ENCODE results near the gene TRPM2. TPM values are rescaled to one million over a fixed set of nuclear protein-coding genes. Genes with fewer than 3 reads are reported as not detected.
A peak's percentile ranks its signal among the peaks of the same experiment; 100 is the strongest.
"Not testable (repeated sequence)": the region's sequence is repeated elsewhere in the genome, so short reads cannot be mapped to it uniquely, and the experiment has no call there.

Gene TRPM2
- total and polyA plus RNA-seq, 12 donors = 1.5 to 28.3 (median 11.3) TPM

- DNase-seq = peak; percentile 43 to 84 (median 55)
- H3K27ac ChIP-seq; intact Hi-C loops (cut with DNase I); H3K4me3 ChIP-seq; H3K9me3 ChIP-seq (replicated peaks in 1 of 3); H3K36me3 ChIP-seq (replicated peaks in 1 of 2); H3K27me3 ChIP-seq; H3K4me1 ChIP-seq (replicated peaks in 1 of 2): not testable (repeated sequence)
- whole genome bisulfite sequencing, 4 donors = 30 to 43% (median 38%) methylated on average over 13 to 21 of the region's 21 CpGs
- peak; percentile 46 to 76 (median 68) for TF ChIP-seq CTCF (IDR thresholded peaks at IDR 0.05)
Observed at GRCh38 chr21:44479556-44480199, 126.3 kb downstream of the TRPM2 start.

DNA sequence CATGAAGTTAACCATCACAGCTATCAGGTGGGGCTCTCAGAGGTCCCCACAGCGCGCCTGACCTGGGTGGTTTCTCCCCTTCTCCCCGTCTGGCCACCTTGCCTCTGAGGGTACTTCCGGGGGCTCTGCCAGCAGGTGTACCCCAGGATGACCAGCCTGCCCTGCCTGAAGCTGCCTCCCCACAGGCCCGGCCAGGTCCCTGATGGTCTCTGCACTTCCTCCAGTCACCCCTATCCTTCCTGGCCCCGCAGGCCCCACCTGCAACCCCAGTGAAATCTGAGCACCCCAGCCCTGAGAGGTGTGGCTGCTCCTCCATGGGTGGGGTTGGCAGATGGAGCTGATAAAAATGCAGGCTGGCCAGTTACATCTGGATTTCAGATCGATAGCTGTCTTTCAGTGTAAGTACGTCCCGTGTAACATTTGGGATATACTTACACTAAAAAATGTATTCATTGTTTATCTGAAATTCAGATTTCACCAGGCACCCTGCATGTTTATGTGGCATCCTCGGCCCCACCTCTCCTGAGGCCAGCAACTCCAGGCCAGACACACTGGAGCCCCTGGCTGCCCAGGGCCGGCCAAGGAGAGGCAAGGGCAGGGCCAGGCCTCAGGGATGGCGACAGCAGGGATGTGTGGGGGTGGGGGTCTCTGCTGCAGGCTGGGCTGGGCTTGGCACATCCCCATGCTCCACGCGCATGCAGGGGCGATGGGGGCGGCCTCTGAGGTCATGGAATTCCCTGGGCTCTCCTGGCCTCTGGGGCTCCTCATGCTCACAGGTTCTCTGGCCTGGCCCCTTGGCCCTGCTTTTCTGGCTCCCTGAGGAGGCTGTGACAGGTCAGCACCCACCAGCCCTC lies 127.0 kb downstream of the TRPM2 start:
- no peaks in the 10 kb centered on the region for H3K9me3 ChIP-seq (replicated peaks in 1 of 3)
- H3K27me3 ChIP-seq = no peaks in the 10 kb centered on the region
- H3K27ac ChIP-seq = no peak overlapping the region
- DNase-seq = no peak
- no peaks in the 10 kb centered on the region for H3K4me1 ChIP-seq (replicated peaks in 1 of 2)
- intact Hi-C loops (cut with DNase I) = no loop called here
- TF ChIP-seq POLR2A (IDR thresholded peaks at IDR 0.05) (no peak), CTCF (IDR thresholded peaks at IDR 0.05) (no peak)
- 68 to 83% (median 77%) methylated on average over 10 to 16 of the region's 16 CpGs for WGBS, 4 donors
- H3K36me3 ChIP-seq (replicated peaks in 1 of 2) = no peaks in the 10 kb centered on the region
- H3K4me3 ChIP-seq = no peak overlapping the region

GRCh38 chr21:44482581-44483287 lies 129.3 kb downstream of the TRPM2 start:
- WGBS, 4 donors = 67 to 79% (median 76%) methylated on average over 10 to 14 of the region's 14 CpGs
- Histone ChIP-seq H3K4me1 (replicated peaks in 1 of 2) (no peaks in the 10 kb centered on the region), H3K27ac (no peak overlapping the region), H3K27me3 (no peaks in the 10 kb centered on the region), H3K36me3 (replicated peaks in 1 of 2) (no peaks in the 10 kb centered on the region), H3K4me3 (no peak overlapping the region), H3K9me3 (replicated peaks in 1 of 3) (no peaks in the 10 kb centered on the region)
- intact Hi-C loops (cut with DNase I) = no loop called here
- DNase-seq = no peak
- no peak for TF ChIP-seq CTCF (IDR thresholded peaks at IDR 0.05)
- no peak for TF ChIP-seq POLR2A (IDR thresholded peaks at IDR 0.05)
